IMR-90 (cell line): ENCODE measurements around the gene SLC6A11. TPM values are rescaled to one million over a fixed set of nuclear protein-coding genes. Genes with fewer than 3 reads are reported as not detected.

ENCODE experiments used
- ATAC-seq: fragments of 200-7000 bp; cut with Tn5 transposase; 2 replicates; pipeline ENCODE4 v1.9.1; 2020; ENCODE audit warnings: low read depth, mild to moderate bottlenecking, moderate library complexity
- BruUV-seq: library from RNA; stranded (reverse); fragments of 400-500 nt; replicated peaks from 2 replicates; lab custom pipeline; 2021; lab: Mats Ljungman, UMichigan
- CTCF ChIA-PET: fragments of 300-600 bp; formaldehyde crosslinking; extraction: SDS; loops from one replicate; lab custom pipeline; 2021; ENCODE audit warnings: antibody characterized with exemption; lab: Yijun Ruan, JAX
- POLR2A ChIA-PET: fragments of 300-600 bp; sonication (Branson Sonifier 250); formaldehyde crosslinking; loops from one replicate; lab custom pipeline; 2022; ENCODE audit warnings: antibody characterized with exemption; ENCODE audit not compliant: unreplicated experiment; lab: Charles Lee
- DNase-seq: peaks from one replicate; pipeline ENCODE4 v3.0.0; 2013
- H2AFZ ChIP-seq: replicated peaks from 2 replicates; pipeline ENCODE3; 2013; ENCODE audit warnings: low read length, mild to moderate bottlenecking; ENCODE audit not compliant: poor library complexity
- H2AK5ac ChIP-seq: 2 replicates; pipeline ENCODE4 v1.6.1; 2013; ENCODE audit warnings: low read depth, low read length, inconsistent platforms
- H2AK9ac ChIP-seq: replicated peaks from 2 replicates; pipeline ENCODE3; 2013; ENCODE audit warnings: mild to moderate bottlenecking, low read depth, low read length, moderate library complexity; ENCODE audit not compliant: poor library complexity
- H2BK120ac ChIP-seq: 2 replicates; pipeline ENCODE4 v1.6.1; 2013; ENCODE audit warnings: low read depth, low read length, inconsistent platforms
- H2BK15ac ChIP-seq: 3 replicates; pipeline ENCODE4 v1.6.1; 2013; ENCODE audit warnings: low read depth, low read length, inconsistent platforms
- H2BK20ac ChIP-seq: 2 replicates; pipeline ENCODE4 v1.6.1; 2013; ENCODE audit warnings: low read depth, mild to moderate bottlenecking, inconsistent platforms, low read length, moderate library complexity
- H2BK5ac ChIP-seq: 2 replicates; pipeline ENCODE4 v1.6.1; 2013; ENCODE audit warnings: mild to moderate bottlenecking, low read depth, low read length, inconsistent platforms; ENCODE audit not compliant: poor library complexity, severe bottlenecking
- H3K14ac ChIP-seq: replicated peaks from 2 replicates; pipeline ENCODE4 v1.6.1; 2013; ENCODE audit warnings: low read depth, low read length, inconsistent platforms
- H3K18ac ChIP-seq: 2 replicates; pipeline ENCODE4 v1.6.1; 2013; ENCODE audit warnings: low read depth, low read length, control low read depth
- H3K23ac ChIP-seq: 2 replicates; pipeline ENCODE4 v1.6.1; 2013; ENCODE audit warnings: low read depth, low read length, inconsistent platforms
- H3K27ac ChIP-seq: 2 replicates; pipeline ENCODE4 v1.5.1; 2013; ENCODE audit warnings: mild to moderate bottlenecking, control low read depth, low read length; ENCODE audit not compliant: insufficient read depth
- H3K27me3 ChIP-seq: 2 replicates; pipeline ENCODE4 v1.6.1; 2013; ENCODE audit warnings: low read length; ENCODE audit not compliant: control insufficient read depth, insufficient read depth
- H3K36me3 ChIP-seq: 2 replicates; pipeline ENCODE4 v1.6.1; 2013; ENCODE audit warnings: low read length, mixed read lengths; ENCODE audit not compliant: control insufficient read depth, insufficient read depth
- H3K4ac ChIP-seq: 2 replicates; pipeline ENCODE4 v1.6.1; 2013; ENCODE audit warnings: low read depth, low read length, inconsistent platforms
- H3K4me1 ChIP-seq: 2 replicates; pipeline ENCODE4 v1.6.1; 2013; ENCODE audit warnings: low read length, mixed read lengths; ENCODE audit not compliant: control insufficient read depth, insufficient read depth
- H3K4me2 ChIP-seq: 2 replicates; pipeline ENCODE4 v1.6.1; 2013; ENCODE audit warnings: low read depth, mild to moderate bottlenecking, control low read depth, low read length, moderate library complexity
- H3K4me3 ChIP-seq: 2 replicates; pipeline ENCODE4 v1.5.1; 2013; ENCODE audit warnings: low read depth, mild to moderate bottlenecking, control low read depth, low read length, moderate library complexity; ENCODE audit not compliant: insufficient read depth
- H3K56ac ChIP-seq: 2 replicates; pipeline ENCODE4 v1.6.1; 2013; ENCODE audit warnings: low read length, inconsistent platforms; ENCODE audit not compliant: insufficient read depth; ENCODE audit errors: extremely low read depth
- H3K79me1 ChIP-seq, 2 experiments: 2 replicates each; pipeline ENCODE4 v1.6.1; 2013; ENCODE audit warnings: low read length in 2 of 2, inconsistent platforms in 1 of 2, low read depth in 1 of 2
- H3K9ac ChIP-seq: 2 replicates; pipeline ENCODE4 v1.6.1; 2013; ENCODE audit warnings: low read depth, low read length, control low read depth
- H3K9me1 ChIP-seq: 2 replicates; pipeline ENCODE4 v1.6.1; 2013; ENCODE audit warnings: low read length, inconsistent platforms; ENCODE audit not compliant: insufficient read depth
- H3K9me3 ChIP-seq: 2 replicates; pipeline ENCODE4 v1.6.1; 2013; ENCODE audit warnings: low read length; ENCODE audit not compliant: control insufficient read depth, insufficient read depth
- H4K20me1 ChIP-seq: 2 replicates; pipeline ENCODE4 v1.6.1; 2013; ENCODE audit warnings: low read length, inconsistent platforms; ENCODE audit not compliant: insufficient read depth
- H4K5ac ChIP-seq: 2 replicates; pipeline ENCODE4 v1.6.1; 2013; ENCODE audit warnings: mild to moderate bottlenecking, low read depth, low read length, control low read depth
- H4K8ac ChIP-seq, 2 experiments: 2 replicates each; pipeline ENCODE4 v1.6.1; 2013; ENCODE audit warnings: low read depth in 2 of 2, low read length in 2 of 2, control low read depth in 1 of 2, inconsistent platforms in 1 of 2
- H4K91ac ChIP-seq: 2 replicates; pipeline ENCODE4 v1.6.1; 2013; ENCODE audit warnings: low read depth, low read length, inconsistent platforms; ENCODE audit not compliant: insufficient read depth
- BHLHE40 ChIP-seq: fragments of 150-350 bp; IDR thresholded peaks from 2 replicates; pipeline ENCODE4 v1.6.1; 2016; ENCODE audit warnings: mild to moderate bottlenecking, low read depth, low read length
- CEBPB ChIP-seq: IDR thresholded peaks from 2 replicates; pipeline ENCODE4 v1.6.1; 2012; ENCODE audit warnings: low read depth, low read length, improper control_type of control experiment
- CTCF ChIP-seq: conservative IDR thresholded peaks from 2 replicates; pipeline ENCODE4 v1.5.1; 2012; ENCODE audit warnings: mild to moderate bottlenecking, low read depth, low read length, improper control_type of control experiment
- ELK1 ChIP-seq: fragments of 150-350 bp; IDR thresholded peaks from 2 replicates; pipeline ENCODE4 v1.6.1; 2016; ENCODE audit warnings: low read depth, mild to moderate bottlenecking, low read length, moderate library complexity, borderline replicate concordance
- MAFK ChIP-seq: IDR thresholded peaks from 2 replicates; pipeline ENCODE4 v1.6.1; 2012; ENCODE audit warnings: low read depth, low read length, improper control_type of control experiment
- MXI1 ChIP-seq: IDR thresholded peaks from 2 replicates; pipeline ENCODE4 v1.6.1; 2012; ENCODE audit warnings: low read depth, mild to moderate bottlenecking, low read length, moderate library complexity, borderline replicate concordance
- NFE2L2 ChIP-seq: fragments of 150-350 bp; IDR thresholded peaks from 2 replicates; pipeline ENCODE4 v1.6.1; 2016; ENCODE audit warnings: low read depth, mild to moderate bottlenecking, low read length
- POLR2A ChIP-seq: IDR thresholded peaks from 2 replicates; pipeline ENCODE4 v1.6.1; 2012; ENCODE audit warnings: mild to moderate bottlenecking, low read depth, low read length
- RAD21 ChIP-seq: IDR thresholded peaks from 2 replicates; pipeline ENCODE4 v1.6.1; 2012; ENCODE audit warnings: low read length, improper control_type of control experiment
- RCOR1 ChIP-seq: IDR thresholded peaks from 2 replicates; pipeline ENCODE4 v1.6.1; 2012; ENCODE audit warnings: mild to moderate bottlenecking, low read length, improper control_type of control experiment; ENCODE audit not compliant: insufficient replicate concordance
- SMC3 ChIP-seq: fragments of 150-350 bp; IDR thresholded peaks from 2 replicates; pipeline ENCODE4 v1.6.1; 2016; ENCODE audit warnings: low read depth, mild to moderate bottlenecking, antibody characterized with exemption, low read length, moderate library complexity
- USF2 ChIP-seq: fragments of 150-350 bp; IDR thresholded peaks from 2 replicates; pipeline ENCODE4 v1.6.1; 2017; ENCODE audit warnings: mild to moderate bottlenecking, antibody characterized with exemption, low read length, low read depth
- WGBS, 2 experiments: methylation state at CpG; one replicate each; pipeline versions ENCODE4 v1.1.5 to v1.1.7; 2013; ENCODE audit warnings: missing lambda C conversion rate in 2 of 2; ENCODE audit not compliant: insufficient read length in 1 of 2; ENCODE audit errors: extremely low coverage in 2 of 2; 5-methylcytosine and 5-hydroxymethylcytosine counted together
- dilution Hi-C: fragments of 300-500 bp; cut with HindIII; formaldehyde crosslinking; loops from one replicate; pipeline ENCODE4 v1.14.3; 2018; ENCODE audit warnings: low sequenced_read_pairs; ENCODE audit not compliant: unreplicated experiment
- in situ Hi-C: fragments of 300-500 bp; cut with MboI; formaldehyde crosslinking; loops from 3 replicates; pipeline ENCODE4 v1.14.3; 2019; ENCODE audit warnings: low sequenced_read_pairs, inconsistent platforms, mixed read lengths
- intact Hi-C: fragments of 100-400 bp; cut with micrococcal nuclease; formaldehyde crosslinking; loops from 2 replicates; pipeline ENCODE4 v1.10.0; 2022
- polyA plus RNA-seq, 3 experiments: library from polyadenylated mRNA; depleted of rRNA; stranded (reverse); fragments of >200 nt; gene quantifications; 2 replicates each; pipeline ENCODE4 v1.2.3, GENCODE V29; 2012; ENCODE audit warnings: low replicate concordance in 1 of 3
- total RNA-seq: library from RNA; depleted of rRNA; stranded (reverse); fragments of >200 nt; gene quantifications from 2 replicates; pipeline ENCODE4 v1.2.3, GENCODE V29; 2012

Gene SLC6A11
- total and polyA plus RNA-seq, 2 of the 4 experiments (the other 2 are of a cell fraction) = not detected

- Histone ChIP-seq H4K20me1 (no peaks in the 10 kb centered on the region), H2BK5ac (no peak overlapping the region), H3K9me3 (no peaks in the 10 kb centered on the region), H3K4ac (no peak overlapping the region), H3K18ac (no peak overlapping the region), H3K9me1 (no peaks in the 10 kb centered on the region), H3K14ac (no peak overlapping the region), H3K27ac (no peak overlapping the region), H3K9ac (no peak overlapping the region), H3K4me3 (no peak overlapping the region), H2AK9ac (no peak overlapping the region), H3K4me2 (no peak overlapping the region), H4K8ac (no peak overlapping the region), H2BK120ac (no peak overlapping the region), H2BK15ac (no peak overlapping the region), H3K36me3 (no peaks in the 10 kb centered on the region), H3K79me1 (no peaks in the 10 kb centered on the region), H3K4me1 (no peaks in the 10 kb centered on the region), H3K27me3 (peaks cover 17% of the 10 kb centered on the region), H2BK20ac (no peak overlapping the region), H4K91ac (no peak overlapping the region), H4K5ac (no peak overlapping the region), H3K23ac (no peak overlapping the region), H2AK5ac (no peak overlapping the region), H2AFZ (no peak overlapping the region), H3K56ac (no peak overlapping the region)
- BruUV-seq = no TSS peak
- ATAC-seq = no peak
- CTCF ChIA-PET = no interaction called here
- in situ Hi-C loops (no loop called here), intact Hi-C loops (no loop called here), dilution Hi-C loops (no loop called here)
- TF ChIP-seq ELK1 (no peak), RCOR1 (no peak), SMC3 (no peak), USF2 (no peak), BHLHE40 (no peak), NFE2L2 (no peak), POLR2A (no peak), MXI1 (no peak), MAFK (no peak), CTCF (no peak), CEBPB (no peak), RAD21 (no peak)
- WGBS, 2 experiments = 93% methylated on average over 2 of the region's 7 CpGs; no CpG with 5 or more reads in 1 of the 2 experiments
- no peak for DNase-seq
- POLR2A ChIA-PET = no interaction called here
These were observed 162.9 kb downstream of the SLC6A11 start for GRCh38 chr3:10978956-10979355.
